H1 (cell line): ENCODE data around the gene CLDN7. TPM values are rescaled to one million over a fixed set of nuclear protein-coding genes. Genes with fewer than 3 reads are reported as not detected.

Experiments used
- ASH2L ChIP-seq: fragments of 200-600, 300-600 bp; sonication (generic); IDR thresholded peaks from one replicate; pipeline ENCODE4 v1.7.1; 2017; ENCODE audit warnings: low read length
- BACH1 ChIP-seq: IDR thresholded peaks from 2 replicates; pipeline ENCODE4 v1.6.1; 2012; ENCODE audit warnings: low read length, improper control_type of control experiment
- CBX5 ChIP-seq: fragments of 300-800, 300-1000 bp; sonication (generic); IDR thresholded peaks from 2 replicates; pipeline ENCODE4 v1.7.1; 2016; ENCODE audit warnings: antibody characterized with exemption, low read length, low read depth
- CHD2 ChIP-seq: IDR thresholded peaks from 2 replicates; pipeline ENCODE4 v1.6.1; 2012; ENCODE audit warnings: low read length, improper control_type of control experiment
- CTBP2 ChIP-seq: IDR thresholded peaks from 2 replicates; pipeline ENCODE4 v1.7.0; 2011; ENCODE audit warnings: borderline replicate concordance, mild to moderate bottlenecking, moderate library complexity, mixed read lengths, low read length; ENCODE audit not compliant: insufficient read depth, insufficient read length
- GABPA ChIP-seq: IDR thresholded peaks from 2 replicates; pipeline ENCODE4 v1.6.1; 2011; ENCODE audit warnings: mild to moderate bottlenecking, low read length, moderate library complexity, borderline replicate concordance; ENCODE audit not compliant: insufficient read depth
- HDAC6 ChIP-seq: IDR thresholded peaks from one replicate; pipeline ENCODE4 v1.7.1; 2012; ENCODE audit warnings: low read depth, mild to moderate bottlenecking, inconsistent platforms, low read length, moderate library complexity
- JUND ChIP-seq: IDR thresholded peaks from 2 replicates; pipeline ENCODE4 v1.6.1; 2011; ENCODE audit warnings: mild to moderate bottlenecking, improper control_type of control experiment, low read length
- KDM1A ChIP-seq: fragments of 200-600, 300-600 bp; sonication (generic); IDR thresholded peaks from 2 replicates; pipeline ENCODE4 v1.7.1; 2016; ENCODE audit warnings: mild to moderate bottlenecking, low read length, borderline replicate concordance
- KDM5A ChIP-seq: fragments of 200-600 bp; IDR thresholded peaks from 2 replicates; pipeline ENCODE4 v1.7.1; 2012; ENCODE audit warnings: mild to moderate bottlenecking, low read length, inconsistent platforms, mixed read lengths
- MAX ChIP-seq: IDR thresholded peaks from 2 replicates; pipeline ENCODE4 v1.6.1; 2012; ENCODE audit warnings: inconsistent platforms
- RAD21 ChIP-seq, 2 experiments: IDR thresholded peaks in 1 of 2; conservative IDR thresholded peaks in 1 of 2; 2 replicates each; pipeline ENCODE4 v1.6.1; 2011; ENCODE audit warnings: low read depth in 2 of 2, low read length in 2 of 2, improper control_type of control experiment in 1 of 2, inconsistent platforms in 1 of 2, mild to moderate bottlenecking in 1 of 2, moderate library complexity in 1 of 2
- RXRA ChIP-seq: IDR thresholded peaks from 2 replicates; pipeline ENCODE4 v1.6.1; 2011; ENCODE audit warnings: low read depth, mild to moderate bottlenecking, low read length, moderate library complexity; ENCODE audit not compliant: insufficient read depth
- SAP30 ChIP-seq: fragments of 300-600 bp; sonication (generic); IDR thresholded peaks from 2 replicates; pipeline ENCODE4 v1.7.1; 2012; ENCODE audit warnings: low read length, moderate library complexity, mild to moderate bottlenecking, inconsistent platforms; ENCODE audit not compliant: insufficient read depth, insufficient replicate concordance
- SIX5 ChIP-seq: IDR thresholded peaks from 2 replicates; pipeline ENCODE4 v1.6.1; 2011; ENCODE audit warnings: mild to moderate bottlenecking, low read depth, low read length
- TCF12 ChIP-seq: IDR thresholded peaks from 2 replicates; pipeline ENCODE4 v1.6.1; 2011; ENCODE audit warnings: low read depth, mild to moderate bottlenecking, low read length
- TEAD4 ChIP-seq: IDR thresholded peaks from 2 replicates; pipeline ENCODE4 v1.6.1; 2012; ENCODE audit warnings: low read depth, low read length, inconsistent platforms, mixed read lengths
- YY1 ChIP-seq: IDR thresholded peaks from 2 replicates; pipeline ENCODE4 v1.6.1; 2011; ENCODE audit warnings: low read depth, mild to moderate bottlenecking, low read length
- polyA plus RNA-seq, 7 experiments: library from polyadenylated mRNA; depleted of rRNA in 3 of 7; stranded (reverse) in 5 of 7; unstranded in 2 of 7; fragments of >200 nt in 5 of 7; fragments of 200-250 nt in 2 of 7; gene quantifications; 1 replicate in 5 of 7; 2 replicates in 1 of 7; 4 replicates in 1 of 7; pipeline versions ENCODE4 v1.2.1 to v1.2.3, GENCODE V29; 2011 to 2013; ENCODE audit warnings: missing spikeins in 2 of 7, mixed read lengths in 2 of 7
- total RNA-seq: library from RNA; stranded (reverse); fragmentation: NEBNext Ultra II Directional; extraction: Animal tissue kit (Norgen Biotek cat#: 25700); gene quantifications from 2 replicates; pipeline ENCODE4 v1.2.1, GENCODE V29; 2021

CLDN7 gene
- total and polyA plus RNA-seq, 2 of the 8 experiments (the other 6 are each of a cell fraction or from before 2014, with no cell fraction given): 118 to 119 TPM

- no peak for TF ChIP-seq RXRA
- TF ChIP-seq YY1: peak; percentile 96
- peak; percentile 95 for TF ChIP-seq KDM5A
- no peak; the same call in 1 of the 2 replicates for TF ChIP-seq CHD2
- TF ChIP-seq KDM1A: no peak
- TF ChIP-seq HDAC6: no peak
- TF ChIP-seq MAX: peak; percentile 22; the same call in 1 of the 2 replicates
- TF ChIP-seq SIX5: no peak
- TF ChIP-seq RAD21 (IDR thresholded peaks at IDR 0.05 in 1 of 2, conservative IDR thresholded peaks at IDR 0.05 in 1 of 2; ENCODE audit: low read depth in 2 of 2, low read length in 2 of 2): no peak
- TF ChIP-seq CTBP2: no peak
- no peak for TF ChIP-seq CBX5
- no peak for TF ChIP-seq TCF12
- no peak for TF ChIP-seq TEAD4
- peak; percentile 62 for TF ChIP-seq ASH2L
- no peak for TF ChIP-seq JUND
- TF ChIP-seq BACH1: no peak
- TF ChIP-seq GABPA: peak; percentile 85
- no peak for TF ChIP-seq SAP30
These were observed 10.6 kb downstream of the CLDN7 start, which contains the start of gene CTDNEP1 (continued) for GRCh38 chr17:7251661-7252175.
